MM.1S (cell line): ENCODE measurements around the gene IL7R.

Experiments
- EZH2 ChIP-seq: fragments of 300-600 bp; sonication (generic); optimal IDR thresholded peaks from 2 replicates; pipeline ENCODE3; 2017; ENCODE audit warnings: low read depth, mild to moderate bottlenecking, antibody characterized with exemption, low read length, mixed read lengths
- EZH2phosphoT487 ChIP-seq: fragments of 300-600 bp; sonication (generic); IDR thresholded peaks from 2 replicates; pipeline ENCODE4 v1.6.1; 2018; ENCODE audit warnings: antibody characterized with exemption, low read length
- TF ChIP-seq, protein P1 (sequence below): fragments of 300-600 bp; sonication (generic); IDR thresholded peaks from 2 replicates; pipeline ENCODE4 v1.5.1; 2016; ENCODE audit warnings: antibody characterized with exemption, low read length, mixed read lengths

DNA sequence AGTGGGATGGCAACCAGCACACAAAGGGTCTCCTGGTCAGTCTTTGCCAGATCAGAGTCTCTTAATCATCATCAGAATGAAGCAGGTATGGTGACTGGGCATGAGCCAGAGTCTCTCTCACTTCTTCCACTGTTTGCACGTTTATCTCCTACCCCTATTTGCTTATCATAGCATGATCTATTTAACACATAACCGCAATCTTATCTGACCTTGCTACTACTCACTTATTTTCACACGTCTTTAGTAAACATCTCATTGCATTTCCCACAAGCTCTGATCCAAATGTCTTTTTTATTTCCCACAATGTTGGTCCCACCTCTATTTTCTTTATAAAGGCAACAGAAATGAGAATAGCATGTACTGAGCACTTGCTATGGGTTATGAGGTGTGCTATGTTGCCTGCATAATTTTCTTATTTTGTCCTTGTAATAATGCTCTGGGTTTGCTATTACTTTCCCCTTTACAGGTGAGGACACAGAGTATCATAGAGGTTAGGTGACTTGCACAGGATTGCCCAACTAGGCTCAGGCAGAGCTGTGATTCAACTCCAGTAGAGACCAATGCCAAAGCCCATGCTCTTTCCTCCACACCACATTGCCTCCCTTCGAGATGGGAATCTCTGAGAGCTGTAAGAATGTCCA is 39.7 kb upstream of the IL7R start:
- TF ChIP-seq, protein P1, sequence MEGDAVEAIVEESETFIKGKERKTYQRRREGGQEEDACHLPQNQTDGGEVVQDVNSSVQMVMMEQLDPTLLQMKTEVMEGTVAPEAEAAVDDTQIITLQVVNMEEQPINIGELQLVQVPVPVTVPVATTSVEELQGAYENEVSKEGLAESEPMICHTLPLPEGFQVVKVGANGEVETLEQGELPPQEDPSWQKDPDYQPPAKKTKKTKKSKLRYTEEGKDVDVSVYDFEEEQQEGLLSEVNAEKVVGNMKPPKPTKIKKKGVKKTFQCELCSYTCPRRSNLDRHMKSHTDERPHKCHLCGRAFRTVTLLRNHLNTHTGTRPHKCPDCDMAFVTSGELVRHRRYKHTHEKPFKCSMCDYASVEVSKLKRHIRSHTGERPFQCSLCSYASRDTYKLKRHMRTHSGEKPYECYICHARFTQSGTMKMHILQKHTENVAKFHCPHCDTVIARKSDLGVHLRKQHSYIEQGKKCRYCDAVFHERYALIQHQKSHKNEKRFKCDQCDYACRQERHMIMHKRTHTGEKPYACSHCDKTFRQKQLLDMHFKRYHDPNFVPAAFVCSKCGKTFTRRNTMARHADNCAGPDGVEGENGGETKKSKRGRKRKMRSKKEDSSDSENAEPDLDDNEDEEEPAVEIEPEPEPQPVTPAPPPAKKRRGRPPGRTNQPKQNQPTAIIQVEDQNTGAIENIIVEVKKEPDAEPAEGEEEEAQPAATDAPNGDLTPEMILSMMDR = no peak
- TF ChIP-seq EZH2 (no peak), EZH2phosphoT487 (no peak)
